ENCODE results near the gene LPP. TPM values are rescaled to one million over a fixed set of nuclear protein-coding genes. Genes with fewer than 3 reads are reported as not detected.

The LPP gene
- total RNA-seq, 4 donors from 2014 or later = 56.0 to 65.7 (median 58.1) TPM

GRCh38 chr3:188358787-188359493 is 205.0 kb downstream of the LPP start:
- in situ Hi-C loops (cut with MboI; ENCODE audit: low sequenced_read_pairs in 4 of 4) (loop anchor here in 1 of 4 donors (10.0 kb wide), 1 partner anchor 586 kb away; no protein-coding TSS in a partner anchor), intact Hi-C loops (cut with DNase I; ENCODE audit: low total_unique reads) (no loop called here)
- Histone ChIP-seq H3K27me3 (no peaks in the 10 kb centered on the region), H3K36me3 (no peaks in the 10 kb centered on the region), H3K4me1 (peaks cover 20 to 21% of the 10 kb centered on the region in 2 donors), H3K9me3 (no peaks in the 10 kb centered on the region), H3K27ac (no peak overlapping the region), H3K4me3 (no peak overlapping the region)
- no peak for ATAC-seq
- no peak for TF ChIP-seq POLR2A (IDR thresholded peaks at IDR 0.05)
- TF ChIP-seq CTCF (IDR thresholded peaks at IDR 0.05 in 4 of 5, conservative IDR thresholded peaks at IDR 0.05 in 1 of 5) = no peak
- no peak for DNase-seq

- TF ChIP-seq POLR2A (IDR thresholded peaks at IDR 0.05) (no peak), CTCF (IDR thresholded peaks at IDR 0.05 in 4 of 5, conservative IDR thresholded peaks at IDR 0.05 in 1 of 5) (no peak)
- Histone ChIP-seq H3K36me3 (no peaks in the 10 kb centered on the region), H3K27me3 (no peaks in the 10 kb centered on the region), H3K4me3 (no peak overlapping the region), H3K27ac (no peak overlapping the region), H3K4me1 (peaks cover 31 to 32% of the 10 kb centered on the region in 2 donors), H3K9me3 (no peaks in the 10 kb centered on the region)
- intact Hi-C loops (cut with DNase I; ENCODE audit: low total_unique reads) = no loop called here
- in situ Hi-C loops (cut with MboI; ENCODE audit: low sequenced_read_pairs in 4 of 4) = no loop called here
- no peak for ATAC-seq
- no peak for DNase-seq
These were observed 206.5 kb downstream of the LPP start for GRCh38 chr3:188360364-188360881.

GRCh38 chr3:188361888-188362287 is 207.9 kb downstream of the LPP start:
- in situ Hi-C loops (cut with MboI; ENCODE audit: low sequenced_read_pairs in 4 of 4) = no loop called here
- H3K4me3 ChIP-seq = no peak overlapping the region
- no peak for ATAC-seq

GRCh38 chr3:188362405-188362831 is 208.5 kb downstream of the LPP start:
- peak in 1 of 2 donors; percentile 65 for ATAC-seq
- in situ Hi-C loops (cut with MboI; ENCODE audit: low sequenced_read_pairs in 4 of 4) (no loop called here), intact Hi-C loops (cut with DNase I; ENCODE audit: low total_unique reads) (no loop called here)
- no peaks in the 10 kb centered on the region for H3K27me3 ChIP-seq
- no peak overlapping the region for H3K4me3 ChIP-seq
- H3K27ac ChIP-seq = peak overlapping the region in 3 of 4 donors; percentile 6 to 20 (median 8)
- no peak for DNase-seq
- no peaks in the 10 kb centered on the region for H3K36me3 ChIP-seq
- peaks cover 40 to 45% of the 10 kb centered on the region in 2 donors for H3K4me1 ChIP-seq
- H3K9me3 ChIP-seq = no peaks in the 10 kb centered on the region
- TF ChIP-seq POLR2A (IDR thresholded peaks at IDR 0.05) (no peak), CTCF (IDR thresholded peaks at IDR 0.05 in 4 of 5, conservative IDR thresholded peaks at IDR 0.05 in 1 of 5) (no peak)

More at GRCh38 chr3:188361888-188362287, 207.9 kb downstream of the LPP start:
- no peak for TF ChIP-seq POLR2A (IDR thresholded peaks at IDR 0.05)
- TF ChIP-seq CTCF (IDR thresholded peaks at IDR 0.05 in 4 of 5, conservative IDR thresholded peaks at IDR 0.05 in 1 of 5) = no peak
- Histone ChIP-seq H3K4me1 (peaks cover 39 to 42% of the 10 kb centered on the region in 2 donors), H3K27ac (peak overlapping the region in 1 of 4 donors; percentile 6), H3K27me3 (no peaks in the 10 kb centered on the region), H3K9me3 (no peaks in the 10 kb centered on the region), H3K36me3 (no peaks in the 10 kb centered on the region)
- intact Hi-C loops (cut with DNase I; ENCODE audit: low total_unique reads) = no loop called here
- DNase-seq = no peak

All from gastrocnemius medialis (tissue), 4 donors.